NT2/D1 (cell line): ENCODE results near the gene POU5F1.
"Not testable (repeated sequence)": the region's sequence is repeated elsewhere in the genome, so short reads cannot be mapped to it uniquely, and the experiment has no call there.

Experiments used
- DNase-seq: peaks from one replicate; pipeline ENCODE4 v3.0.0-alpha.2; 2011; ENCODE audit warnings: low read depth, low spot score
- H3K27me3 ChIP-seq: 2 replicates; pipeline ENCODE4 v1.6.0; 2011; ENCODE audit warnings: mild to moderate bottlenecking; ENCODE audit not compliant: insufficient read length, insufficient read depth
- H3K36me3 ChIP-seq: 2 replicates; pipeline ENCODE4 v1.6.1; 2011; ENCODE audit warnings: mild to moderate bottlenecking, low read length, mixed read lengths; ENCODE audit not compliant: insufficient read depth, insufficient read length
- H3K4me1 ChIP-seq: 2 replicates; pipeline ENCODE4 v1.5.1; 2011; ENCODE audit not compliant: insufficient read depth, insufficient read length
- H3K4me3 ChIP-seq: 2 replicates; pipeline ENCODE4 v1.5.1; 2011; ENCODE audit warnings: low read depth; ENCODE audit not compliant: insufficient read length
- H3K9ac ChIP-seq: 2 replicates; pipeline ENCODE4 v1.6.0; 2011; ENCODE audit warnings: low read depth; ENCODE audit not compliant: insufficient read length
- H3K9me3 ChIP-seq: 2 replicates; pipeline ENCODE4 v1.5.1; 2011; ENCODE audit warnings: mild to moderate bottlenecking, low read length; ENCODE audit not compliant: insufficient read depth
- SUZ12 ChIP-seq: IDR thresholded peaks from 2 replicates; pipeline ENCODE4 v1.6.1; 2011; ENCODE audit not compliant: insufficient read length, insufficient read depth; ENCODE audit errors: extremely low read depth
- YY1 ChIP-seq: IDR thresholded peaks from 2 replicates; pipeline ENCODE4 v1.6.1; 2011; ENCODE audit not compliant: insufficient read length, insufficient read depth
- ZNF274 ChIP-seq: IDR thresholded peaks from 2 replicates; pipeline ENCODE4 v1.6.1; 2011; ENCODE audit warnings: mild to moderate bottlenecking, low read depth, low read length

The POU5F1 gene

DNA sequence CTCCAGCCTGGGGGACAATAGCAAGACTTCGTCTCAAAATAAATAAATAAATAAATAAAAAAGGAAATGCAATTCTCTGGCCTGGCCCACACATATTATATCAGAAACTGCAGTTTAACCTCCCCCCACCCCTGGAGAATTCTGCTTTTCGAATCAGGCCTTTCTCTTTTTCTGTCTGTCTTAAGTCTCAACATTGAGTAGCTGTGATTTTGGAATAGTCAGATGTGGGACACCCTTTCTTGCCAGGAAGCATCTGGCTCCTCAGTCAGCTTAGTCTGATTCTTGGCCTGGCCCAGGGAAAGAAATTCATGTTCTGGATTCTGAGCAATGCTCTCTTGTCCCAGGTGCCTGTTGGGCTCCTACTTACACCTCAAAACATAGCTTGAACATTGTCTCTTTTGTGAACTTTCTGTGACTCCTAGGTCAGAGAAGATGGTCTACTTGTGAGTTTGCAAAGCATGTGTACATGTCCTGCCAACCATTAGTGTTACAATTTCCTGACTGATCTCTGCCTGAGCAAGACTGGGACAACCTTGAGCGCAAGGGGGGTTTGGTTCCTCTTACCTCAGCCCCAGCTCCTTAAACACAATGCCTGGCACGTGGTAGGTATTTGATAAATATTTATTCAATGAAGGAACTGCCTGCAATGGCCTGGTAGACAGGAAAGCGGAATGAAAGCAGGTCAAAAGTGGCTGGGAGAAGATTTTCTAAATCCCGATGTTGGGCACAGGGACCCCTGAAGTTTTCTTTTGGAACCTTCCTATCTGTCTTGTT lies 23.8 kb upstream of the POU5F1 start:
- no peaks in the 10 kb centered on the region for H3K27me3 ChIP-seq
- DNase-seq, result no peak
- TF ChIP-seq SUZ12 (no peak), ZNF274 (no peak), YY1 (no peak)
- no peak overlapping the region for H3K4me3 ChIP-seq
- no peaks in the 10 kb centered on the region for H3K36me3 ChIP-seq
- H3K9me3 ChIP-seq, result peaks cover 7% of the 10 kb centered on the region; the same call in 1 of the 2 replicates
- no peak overlapping the region for H3K9ac ChIP-seq
- no peaks in the 10 kb centered on the region for H3K4me1 ChIP-seq

DNA sequence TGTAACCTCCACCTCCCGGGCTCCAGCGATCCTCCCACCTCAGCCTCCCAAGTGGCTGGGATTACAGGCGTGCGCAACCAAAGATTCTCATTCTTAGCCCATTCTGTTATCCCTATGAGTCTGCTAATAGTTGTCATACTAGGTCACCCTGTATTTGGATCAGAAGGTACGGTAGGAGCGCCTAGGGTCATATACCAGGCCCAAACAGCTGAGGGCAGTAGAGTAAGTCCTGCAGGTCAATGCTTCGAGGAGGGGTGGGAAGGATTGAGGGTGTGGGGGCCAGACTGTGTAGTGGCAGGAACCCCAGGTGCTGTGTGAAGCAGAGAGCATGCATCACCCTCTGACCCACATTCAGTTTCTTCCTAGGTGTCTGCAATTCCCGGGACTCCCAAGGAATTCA lies 22.7 kb upstream of the POU5F1 start:
- Histone ChIP-seq H3K4me1 (no peaks in the 10 kb centered on the region), H3K4me3 (no peak overlapping the region), H3K9me3 (peaks cover 7% of the 10 kb centered on the region; the same call in 1 of the 2 replicates), H3K9ac (no peak overlapping the region), H3K36me3 (no peaks in the 10 kb centered on the region), H3K27me3 (no peaks in the 10 kb centered on the region)
- no peak for DNase-seq
- TF ChIP-seq ZNF274 (no peak), YY1 (no peak), SUZ12 (no peak)

DNA sequence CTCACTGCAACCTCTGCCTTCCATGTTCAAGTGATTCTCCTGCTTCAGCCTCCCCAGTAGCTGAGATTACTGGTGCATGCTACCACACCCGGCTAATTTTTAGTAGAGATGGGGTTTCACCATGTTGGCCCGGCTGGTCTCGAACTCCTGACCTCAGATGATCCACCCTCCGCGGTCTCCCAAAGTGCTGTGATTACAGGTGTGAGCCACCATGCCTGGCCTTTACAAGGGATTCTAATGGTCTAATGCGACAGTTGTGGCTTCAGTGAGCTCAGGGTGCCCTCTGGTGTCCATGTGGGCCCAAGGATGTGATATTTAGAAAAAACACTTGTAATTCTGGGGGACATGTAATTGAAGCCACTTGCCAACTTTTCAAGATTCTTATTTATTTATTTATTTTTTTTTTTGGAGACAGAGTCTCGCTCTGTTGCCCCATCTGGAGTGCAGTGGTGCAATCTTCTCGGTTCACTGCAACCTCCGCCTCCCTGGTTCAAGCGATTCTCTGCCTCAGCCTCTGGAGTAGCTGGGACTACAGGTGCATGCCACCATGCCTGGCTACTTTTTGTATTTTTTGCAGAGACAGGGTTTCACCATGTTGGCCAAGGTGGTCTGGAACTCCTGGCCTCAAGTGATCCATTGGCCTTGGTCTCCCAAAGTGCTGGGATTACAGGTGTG lies 22.1 kb upstream of the POU5F1 start:
- not testable (repeated sequence) for H3K9ac ChIP-seq, H3K9me3 ChIP-seq, H3K4me1 ChIP-seq, H3K36me3 ChIP-seq, H3K4me3 ChIP-seq, DNase-seq, H3K27me3 ChIP-seq

DNA sequence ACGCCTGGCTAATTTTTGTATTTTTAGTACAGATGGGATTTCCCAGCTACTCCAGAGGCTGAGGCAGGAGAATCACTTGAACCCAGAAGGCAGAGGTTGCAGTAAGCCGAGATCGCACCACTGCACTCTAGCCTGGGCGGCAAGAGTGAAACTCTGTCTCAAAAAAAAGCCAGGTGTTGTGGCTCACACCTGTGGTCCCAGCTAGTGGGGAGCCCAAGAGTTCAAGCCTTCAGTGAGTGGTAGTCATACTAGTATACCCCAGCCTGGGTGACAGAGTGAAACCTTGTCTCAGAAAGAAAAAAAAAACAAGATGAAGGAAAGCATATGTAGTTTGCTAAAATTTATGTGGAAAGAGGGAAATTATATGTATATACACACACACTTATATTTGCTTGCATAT lies 20.0 kb upstream of the POU5F1 start:
- no peak for DNase-seq
- H3K9me3 ChIP-seq, result peaks cover 7% of the 10 kb centered on the region; the same call in 1 of the 2 replicates
- H3K36me3 ChIP-seq, result no peaks in the 10 kb centered on the region
- TF ChIP-seq YY1, result no peak
- no peak for TF ChIP-seq SUZ12
- TF ChIP-seq ZNF274, result no peak
- no peaks in the 10 kb centered on the region for H3K4me1 ChIP-seq
- no peak overlapping the region for H3K4me3 ChIP-seq
- no peak overlapping the region for H3K9ac ChIP-seq
- no peaks in the 10 kb centered on the region for H3K27me3 ChIP-seq

DNA sequence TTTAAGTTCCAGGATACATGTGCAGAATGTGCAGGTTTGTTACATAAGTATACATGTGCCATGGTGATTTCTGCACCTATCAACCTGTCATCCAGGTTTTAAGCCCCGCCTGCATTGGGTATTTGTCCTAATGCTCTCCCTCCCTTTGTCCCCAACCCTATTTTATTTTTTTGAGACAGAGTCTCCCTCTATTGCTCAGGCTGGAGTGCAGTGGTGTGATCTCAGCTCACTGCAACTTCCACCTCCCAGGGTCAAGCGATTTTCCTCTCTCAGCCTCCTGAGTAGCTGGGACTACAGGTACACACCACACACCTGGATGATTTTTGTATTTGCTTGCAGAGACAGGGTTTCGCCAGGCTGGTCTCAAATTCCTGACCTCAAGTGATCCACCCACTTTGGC lies 18.7 kb upstream of the POU5F1 start:
- not testable (repeated sequence) for H3K9ac ChIP-seq

DNA sequence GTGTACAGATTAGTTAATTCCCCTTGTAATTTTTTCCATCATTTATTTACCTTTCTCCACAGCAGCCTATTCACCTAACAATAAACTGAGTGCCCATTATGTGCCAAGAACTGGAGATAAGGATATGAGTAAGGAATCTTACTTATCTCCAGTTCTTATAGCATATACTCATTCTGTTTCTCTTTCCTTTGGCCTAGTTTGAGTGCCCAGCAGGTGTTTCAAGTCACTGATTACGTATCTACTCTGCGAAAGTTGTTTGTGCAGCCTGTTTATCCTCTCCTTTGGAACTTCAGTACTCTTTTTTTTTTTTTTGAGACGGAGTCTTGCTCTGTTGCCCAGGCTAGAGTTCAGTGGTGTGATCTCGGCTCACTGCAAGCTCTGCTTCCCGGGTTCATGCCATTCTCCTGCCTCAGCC lies 17.3 kb upstream of the POU5F1 start:
- no peak for TF ChIP-seq SUZ12
- no peak for TF ChIP-seq YY1
- no peak for TF ChIP-seq ZNF274
- no peak overlapping the region for H3K4me3 ChIP-seq
- H3K4me1 ChIP-seq, result no peaks in the 10 kb centered on the region
- DNase-seq, result no peak
- H3K9ac ChIP-seq, result no peak overlapping the region
- H3K27me3 ChIP-seq, result no peaks in the 10 kb centered on the region
- no peaks in the 10 kb centered on the region for H3K9me3 ChIP-seq
- H3K36me3 ChIP-seq, result no peaks in the 10 kb centered on the region

More for the DNA sequence above, 18.7 kb upstream of the POU5F1 start:
- DNase-seq, H3K4me3 ChIP-seq, H3K36me3 ChIP-seq, H3K27me3 ChIP-seq, H3K4me1 ChIP-seq, H3K9me3 ChIP-seq: not testable (repeated sequence)

DNA sequence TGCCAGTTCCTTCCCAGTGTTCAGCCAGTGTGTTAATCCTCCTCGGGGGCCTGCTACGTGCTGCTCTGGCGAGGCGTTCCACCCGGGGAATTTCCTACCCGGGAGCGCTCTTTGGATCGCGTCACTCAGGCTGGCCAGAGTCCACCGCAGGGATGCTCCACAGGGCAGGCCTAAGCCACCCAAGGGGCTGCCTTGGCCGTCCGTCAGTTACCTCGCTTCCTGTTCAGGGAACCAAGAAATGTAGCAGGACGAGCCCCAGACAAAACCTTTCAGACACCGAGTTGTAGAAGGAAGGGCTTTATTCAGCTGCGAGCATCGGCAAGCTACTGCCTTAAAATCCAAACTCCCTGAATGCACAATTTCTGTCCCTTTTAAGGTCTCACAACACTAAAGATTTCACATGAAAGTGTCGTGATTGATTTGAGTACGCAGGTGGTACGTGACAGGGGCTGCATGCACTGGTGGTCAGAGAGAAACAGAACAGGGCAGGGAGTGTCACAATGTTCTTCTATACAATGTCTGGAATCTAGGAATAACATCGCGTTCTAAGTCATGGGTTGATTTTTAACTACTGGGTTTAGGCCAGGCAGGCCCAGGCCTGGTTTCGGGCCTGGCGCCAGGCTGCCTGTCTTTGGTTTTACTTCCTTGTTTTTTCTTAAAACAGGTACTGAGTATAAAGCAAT lies 15.7 kb upstream of the POU5F1 start:
- no peaks in the 10 kb centered on the region for H3K27me3 ChIP-seq
- H3K9ac ChIP-seq, result no peak overlapping the region
- no peak for TF ChIP-seq YY1
- TF ChIP-seq ZNF274, result no peak
- TF ChIP-seq SUZ12, result no peak
- H3K4me3 ChIP-seq, result no peak overlapping the region
- DNase-seq, result no peak
- no peaks in the 10 kb centered on the region for H3K9me3 ChIP-seq
- no peaks in the 10 kb centered on the region for H3K4me1 ChIP-seq
- H3K36me3 ChIP-seq, result no peaks in the 10 kb centered on the region

DNA sequence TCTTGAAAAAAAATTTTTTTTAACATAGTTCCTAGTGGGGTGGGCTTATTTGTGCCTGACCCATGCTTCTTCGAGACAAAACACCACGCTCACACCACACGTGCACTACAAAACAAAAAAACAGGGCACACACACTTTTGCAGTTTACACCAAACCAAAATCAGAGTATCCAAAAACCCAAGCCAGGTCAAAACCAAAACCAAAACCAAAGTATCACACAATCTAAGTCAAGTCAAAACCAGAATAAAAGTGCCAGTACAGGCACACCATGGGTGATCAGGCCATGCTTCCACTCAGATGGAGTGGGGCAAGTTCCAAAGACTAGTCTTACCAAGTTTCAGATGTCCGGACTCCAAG lies 15.2 kb upstream of the POU5F1 start:
- not testable (repeated sequence) for H3K4me3 ChIP-seq

DNA sequence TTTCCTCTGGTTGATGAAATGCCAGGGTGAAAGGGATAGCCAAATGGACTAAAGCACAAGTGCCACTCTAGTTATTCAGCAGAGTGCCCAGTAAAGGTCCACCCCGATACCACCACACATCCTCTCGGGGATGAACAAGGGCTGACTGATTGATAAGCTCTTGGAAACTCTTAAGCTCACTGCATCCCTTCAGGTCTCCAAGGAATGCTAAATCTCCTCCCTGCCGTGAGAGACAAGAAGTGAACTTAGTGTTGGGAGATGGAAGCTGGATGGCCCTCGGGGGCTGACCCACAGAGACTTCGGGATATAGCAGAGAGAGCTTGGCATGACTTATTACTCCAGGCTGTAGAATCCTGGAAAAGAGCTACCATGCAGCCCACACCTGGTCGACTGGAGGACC lies 13.4 kb upstream of the POU5F1 start:
- H3K27me3 ChIP-seq, H3K9ac ChIP-seq, H3K9me3 ChIP-seq, H3K4me3 ChIP-seq, H3K36me3 ChIP-seq, DNase-seq, H3K4me1 ChIP-seq: not testable (repeated sequence)

More for the DNA sequence above, 15.2 kb upstream of the POU5F1 start:
- DNase-seq, H3K36me3 ChIP-seq, H3K9ac ChIP-seq, H3K27me3 ChIP-seq, H3K9me3 ChIP-seq, H3K4me1 ChIP-seq: not testable (repeated sequence)

DNA sequence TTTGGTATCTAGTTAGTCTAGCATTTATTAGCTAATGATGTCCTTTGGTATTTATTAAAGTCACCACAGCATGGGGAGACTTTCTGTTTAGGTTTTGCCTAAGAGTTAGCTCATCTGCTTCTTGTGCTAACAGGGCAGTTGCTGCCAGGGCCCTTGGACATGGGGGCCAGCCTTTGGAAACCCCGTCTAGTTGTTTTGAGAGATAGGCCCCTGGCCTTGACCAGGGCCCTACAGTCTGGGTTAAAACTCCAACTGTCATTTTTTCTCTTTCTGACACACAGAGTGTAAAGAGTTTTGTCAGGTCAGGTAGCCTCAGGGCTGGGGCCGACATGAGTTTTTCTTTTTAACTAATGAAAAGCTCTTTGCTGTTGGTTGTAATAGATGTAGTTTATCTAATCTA lies 12.8 kb upstream of the POU5F1 start:
- H3K4me1 ChIP-seq, H3K9me3 ChIP-seq: not testable (repeated sequence)

More for the DNA sequence above, 12.8 kb upstream of the POU5F1 start:
- not testable (repeated sequence) for DNase-seq, H3K27me3 ChIP-seq, H3K36me3 ChIP-seq, H3K4me3 ChIP-seq, H3K9ac ChIP-seq
